Breast epithelium (tissue), 3 donors: ENCODE measurements around the gene PTPRN2.

Experiments
- POLR2A ChIP-seq: fragments of 450-650 bp; IDR thresholded peaks from one replicate; pipeline ENCODE4 v1.6.1; 2016; ENCODE audit warnings: antibody characterized with exemption, mild to moderate bottlenecking, moderate library complexity
- TF ChIP-seq, protein P1 (sequence below), 3 donors: fragments of 450-650 bp; IDR thresholded peaks; one replicate each; pipeline ENCODE4 v1.5.1; 2016 to 2017; ENCODE audit warnings: antibody characterized with exemption in 3 of 3, mild to moderate bottlenecking in 3 of 3, moderate library complexity in 3 of 3

DNA sequence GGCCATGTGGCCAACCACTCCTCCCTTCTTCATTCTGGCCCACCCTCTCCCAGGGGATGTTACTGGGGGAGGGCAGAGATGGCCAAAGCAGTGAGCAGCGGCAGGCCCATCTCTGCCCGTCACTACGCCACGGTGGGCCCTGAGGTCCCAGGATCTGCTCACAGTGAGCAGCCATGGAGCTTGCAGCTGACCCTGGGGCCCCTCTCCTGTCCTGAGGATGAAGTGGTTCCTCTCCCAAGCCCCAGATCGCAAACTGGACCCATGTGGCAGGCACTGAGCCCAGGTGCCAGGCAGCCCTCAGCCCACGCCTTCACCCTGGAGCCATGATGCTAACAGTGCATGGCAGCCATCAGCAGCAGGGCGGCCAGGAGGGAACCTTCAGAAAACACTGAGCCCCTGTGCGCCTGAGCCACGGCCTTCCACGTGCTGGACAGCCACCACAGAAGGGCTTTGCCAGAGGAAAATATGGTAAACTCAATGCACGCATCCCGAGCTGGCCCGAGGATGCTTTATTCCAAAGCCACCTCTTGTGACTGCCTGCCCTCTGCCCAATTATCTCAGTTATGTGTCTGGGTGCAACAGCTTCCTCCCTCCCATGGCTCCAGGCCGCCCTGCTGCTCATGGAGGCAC is 485.7 kb downstream of the PTPRN2 start:
- TF ChIP-seq, protein P1, sequence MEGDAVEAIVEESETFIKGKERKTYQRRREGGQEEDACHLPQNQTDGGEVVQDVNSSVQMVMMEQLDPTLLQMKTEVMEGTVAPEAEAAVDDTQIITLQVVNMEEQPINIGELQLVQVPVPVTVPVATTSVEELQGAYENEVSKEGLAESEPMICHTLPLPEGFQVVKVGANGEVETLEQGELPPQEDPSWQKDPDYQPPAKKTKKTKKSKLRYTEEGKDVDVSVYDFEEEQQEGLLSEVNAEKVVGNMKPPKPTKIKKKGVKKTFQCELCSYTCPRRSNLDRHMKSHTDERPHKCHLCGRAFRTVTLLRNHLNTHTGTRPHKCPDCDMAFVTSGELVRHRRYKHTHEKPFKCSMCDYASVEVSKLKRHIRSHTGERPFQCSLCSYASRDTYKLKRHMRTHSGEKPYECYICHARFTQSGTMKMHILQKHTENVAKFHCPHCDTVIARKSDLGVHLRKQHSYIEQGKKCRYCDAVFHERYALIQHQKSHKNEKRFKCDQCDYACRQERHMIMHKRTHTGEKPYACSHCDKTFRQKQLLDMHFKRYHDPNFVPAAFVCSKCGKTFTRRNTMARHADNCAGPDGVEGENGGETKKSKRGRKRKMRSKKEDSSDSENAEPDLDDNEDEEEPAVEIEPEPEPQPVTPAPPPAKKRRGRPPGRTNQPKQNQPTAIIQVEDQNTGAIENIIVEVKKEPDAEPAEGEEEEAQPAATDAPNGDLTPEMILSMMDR (IDR thresholded peaks at IDR 0.05) = no peak
- no peak for TF ChIP-seq POLR2A
